ENCODE results near the gene SLC38A3.

GRCh38 chr3:50163572-50164455 lies 41.3 kb upstream of the SLC38A3 start:
- TF ChIP-seq POLR2A (IDR thresholded peaks at IDR 0.05), result no peak
- TF ChIP-seq, protein P1, sequence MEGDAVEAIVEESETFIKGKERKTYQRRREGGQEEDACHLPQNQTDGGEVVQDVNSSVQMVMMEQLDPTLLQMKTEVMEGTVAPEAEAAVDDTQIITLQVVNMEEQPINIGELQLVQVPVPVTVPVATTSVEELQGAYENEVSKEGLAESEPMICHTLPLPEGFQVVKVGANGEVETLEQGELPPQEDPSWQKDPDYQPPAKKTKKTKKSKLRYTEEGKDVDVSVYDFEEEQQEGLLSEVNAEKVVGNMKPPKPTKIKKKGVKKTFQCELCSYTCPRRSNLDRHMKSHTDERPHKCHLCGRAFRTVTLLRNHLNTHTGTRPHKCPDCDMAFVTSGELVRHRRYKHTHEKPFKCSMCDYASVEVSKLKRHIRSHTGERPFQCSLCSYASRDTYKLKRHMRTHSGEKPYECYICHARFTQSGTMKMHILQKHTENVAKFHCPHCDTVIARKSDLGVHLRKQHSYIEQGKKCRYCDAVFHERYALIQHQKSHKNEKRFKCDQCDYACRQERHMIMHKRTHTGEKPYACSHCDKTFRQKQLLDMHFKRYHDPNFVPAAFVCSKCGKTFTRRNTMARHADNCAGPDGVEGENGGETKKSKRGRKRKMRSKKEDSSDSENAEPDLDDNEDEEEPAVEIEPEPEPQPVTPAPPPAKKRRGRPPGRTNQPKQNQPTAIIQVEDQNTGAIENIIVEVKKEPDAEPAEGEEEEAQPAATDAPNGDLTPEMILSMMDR (IDR thresholded peaks at IDR 0.05), result no peak
